KOPT-K1 (cell line): Measurements from ENCODE around the gene PRM2.
"Not testable (repeated sequence)": the region's sequence is repeated elsewhere in the genome, so short reads cannot be mapped to it uniquely, and the experiment has no call there.

Experiments used
- H3K27ac ChIP-seq: fragments of 200-600 bp; sonication (generic); 2 replicates; pipeline ENCODE4 v1.5.1; 2016; ENCODE audit warnings: antibody characterized with exemption, mild to moderate bottlenecking, low read depth, low read length; ENCODE audit not compliant: poor library complexity, severe bottlenecking
- H3K36me3 ChIP-seq: fragments of 200-600 bp; sonication (generic); 2 replicates; pipeline ENCODE4 v1.5.1; 2017; ENCODE audit warnings: antibody characterized with exemption, mild to moderate bottlenecking, low read length, moderate library complexity; ENCODE audit not compliant: insufficient read depth
- H3K9me3 ChIP-seq: fragments of 200-600 bp; sonication (generic); 2 replicates; pipeline ENCODE4 v1.5.1; 2017; ENCODE audit warnings: antibody characterized with exemption, low read length, mild to moderate bottlenecking; ENCODE audit not compliant: insufficient read depth, poor library complexity, severe bottlenecking

Gene PRM2

GRCh38 chr16:11298950-11299547, 22.8 kb upstream of the PRM2 start:
- H3K27ac ChIP-seq: peak overlapping the region; percentile 90

GRCh38 chr16:11298143-11298900, 22.0 kb upstream of the PRM2 start:
- no peaks in the 10 kb centered on the region for H3K9me3 ChIP-seq
- H3K27ac ChIP-seq: peak overlapping the region; percentile 90
- H3K36me3 ChIP-seq: no peaks in the 10 kb centered on the region

More at GRCh38 chr16:11298950-11299547, 22.8 kb upstream of the PRM2 start:
- not testable (repeated sequence) for H3K36me3 ChIP-seq, H3K9me3 ChIP-seq

GRCh38 chr16:11297492-11298142, 21.3 kb upstream of the PRM2 start:
- Histone ChIP-seq H3K27ac (peak overlapping the region; percentile 90), H3K9me3 (no peaks in the 10 kb centered on the region), H3K36me3 (no peaks in the 10 kb centered on the region)

GRCh38 chr16:11296706-11297491, 20.6 kb upstream of the PRM2 start:
- Histone ChIP-seq H3K36me3 (no peaks in the 10 kb centered on the region), H3K27ac (peak overlapping the region; percentile 90), H3K9me3 (no peaks in the 10 kb centered on the region)

- no peaks in the 10 kb centered on the region for H3K9me3 ChIP-seq
These were observed 20.0 kb upstream of the PRM2 start for GRCh38 chr16:11296351-11296705.

DNA sequence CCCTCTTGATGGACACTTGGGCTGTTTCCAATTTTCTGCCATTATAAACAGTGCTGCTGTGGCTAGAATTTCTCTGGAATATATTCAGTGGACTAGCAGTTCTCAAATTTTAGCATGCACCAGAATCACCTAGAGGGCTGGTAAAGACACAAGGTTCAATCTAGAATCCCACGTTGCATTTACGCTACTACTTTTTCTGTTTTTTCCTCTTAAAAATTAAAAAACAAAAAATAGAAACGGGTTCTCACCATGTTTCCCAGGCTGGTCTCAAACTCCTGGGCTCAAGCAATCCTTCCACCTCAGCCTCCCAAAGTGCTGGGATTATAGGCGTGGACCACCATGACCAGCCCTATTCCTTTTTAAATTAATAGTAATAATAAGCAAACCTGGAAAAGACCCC, 19.4 kb upstream of the PRM2 start:
- no peaks in the 10 kb centered on the region for H3K9me3 ChIP-seq
- no peak overlapping the region for H3K27ac ChIP-seq
- H3K36me3 ChIP-seq: no peaks in the 10 kb centered on the region

More at GRCh38 chr16:11296351-11296705, 20.0 kb upstream of the PRM2 start:
- Histone ChIP-seq H3K36me3 (no peaks in the 10 kb centered on the region), H3K27ac (peak overlapping the region; percentile 90)

GRCh38 chr16:11292076-11292748, 15.9 kb upstream of the PRM2 start:
- Histone ChIP-seq H3K27ac (no peak overlapping the region), H3K36me3 (no peaks in the 10 kb centered on the region), H3K9me3 (no peaks in the 10 kb centered on the region)

DNA sequence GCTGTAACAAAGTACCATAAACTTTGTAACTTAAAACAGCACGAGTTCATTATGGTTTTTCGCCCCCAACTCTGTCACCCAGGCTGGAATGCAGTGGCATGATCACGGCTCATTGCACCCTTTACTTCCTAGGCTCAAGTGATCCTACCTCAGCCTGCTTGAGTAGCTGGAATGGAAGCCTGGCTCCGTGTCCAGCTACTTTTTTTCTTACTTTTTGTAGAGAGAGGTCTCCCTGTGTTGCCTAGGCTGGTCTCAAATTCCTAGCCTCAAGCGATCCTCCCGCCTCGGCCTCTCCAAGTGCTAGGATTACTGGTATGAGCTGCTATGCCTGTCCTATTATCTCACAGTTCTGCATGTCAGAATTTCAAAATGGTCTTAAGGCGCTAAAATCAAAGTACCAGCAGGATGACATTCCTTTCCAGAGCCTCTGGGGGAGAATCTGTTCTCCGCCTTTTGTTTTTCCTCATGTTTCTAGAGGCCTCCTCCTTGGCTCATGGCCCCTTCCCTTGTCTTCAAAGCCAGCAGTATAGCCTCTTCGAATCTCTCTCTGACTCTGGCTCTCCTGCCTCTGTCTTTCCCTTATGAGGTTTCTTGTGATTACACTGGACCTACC, 14.9 kb upstream of the PRM2 start:
- Histone ChIP-seq H3K27ac (no peak overlapping the region), H3K36me3 (no peaks in the 10 kb centered on the region), H3K9me3 (no peaks in the 10 kb centered on the region)

- Histone ChIP-seq H3K36me3 (no peaks in the 10 kb centered on the region), H3K9me3 (no peaks in the 10 kb centered on the region), H3K27ac (no peak overlapping the region)
These were observed 14.0 kb upstream of the PRM2 start for GRCh38 chr16:11290102-11290893.

DNA sequence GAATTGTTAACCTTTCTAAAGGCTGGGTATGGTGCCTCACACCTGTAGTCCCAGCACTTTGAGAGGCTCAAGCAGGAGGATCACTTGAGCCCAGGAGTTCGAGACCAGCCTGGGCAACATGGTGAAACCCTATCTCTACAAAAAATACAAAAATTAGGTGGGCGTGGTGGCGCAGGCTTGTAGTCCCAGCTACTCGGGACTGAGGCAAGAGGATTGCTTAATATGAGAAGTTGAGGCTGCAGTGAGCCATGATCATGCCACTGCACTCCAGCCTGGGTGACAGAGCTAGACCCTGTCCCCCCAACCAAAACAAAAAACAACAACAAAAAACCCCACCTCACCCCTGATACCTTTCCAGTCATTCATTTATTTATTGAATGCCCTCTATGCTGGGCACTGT, 13.4 kb upstream of the PRM2 start:
- not testable (repeated sequence) for H3K36me3 ChIP-seq, H3K9me3 ChIP-seq, H3K27ac ChIP-seq

DNA sequence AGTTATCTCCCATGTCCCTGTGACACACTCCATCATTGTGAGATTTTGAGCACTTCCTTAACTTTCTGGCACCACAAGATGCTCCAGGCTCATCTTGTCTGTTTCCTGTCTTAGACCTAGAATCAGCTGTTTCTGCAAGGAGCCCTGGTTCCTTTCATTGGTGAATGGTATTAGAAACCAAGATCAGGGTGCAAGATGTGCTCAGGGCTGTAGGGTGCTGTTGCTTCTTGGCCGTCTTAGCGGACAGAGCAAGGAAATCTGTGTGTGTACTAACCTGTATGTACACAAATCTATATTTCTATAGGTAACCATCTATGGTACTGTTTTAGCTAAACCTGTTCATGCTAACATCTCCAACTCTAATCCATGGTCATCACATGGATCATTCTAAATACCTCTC, 12.9 kb upstream of the PRM2 start:
- Histone ChIP-seq H3K27ac (no peak overlapping the region), H3K36me3 (no peaks in the 10 kb centered on the region), H3K9me3 (no peaks in the 10 kb centered on the region)

GRCh38 chr16:11285842-11286241, 9.6 kb upstream of the PRM2 start:
- H3K27ac ChIP-seq: no peak overlapping the region
- H3K9me3 ChIP-seq: no peaks in the 10 kb centered on the region
- H3K36me3 ChIP-seq: no peaks in the 10 kb centered on the region

GRCh38 chr16:11283820-11284248, 7.6 kb upstream of the PRM2 start:
- Histone ChIP-seq H3K27ac (no peak overlapping the region), H3K36me3 (no peaks in the 10 kb centered on the region)

More at GRCh38 chr16:11283820-11284248, 7.6 kb upstream of the PRM2 start:
- H3K9me3 ChIP-seq: no peaks in the 10 kb centered on the region
